ENCODE measurements around the gene PLS1.
A peak's percentile ranks its signal among the peaks of the same experiment; 100 is the strongest.
"Not testable (repeated sequence)": the region's sequence is repeated elsewhere in the genome, so short reads cannot be mapped to it uniquely, and the experiment has no call there.

Gene PLS1

DNA sequence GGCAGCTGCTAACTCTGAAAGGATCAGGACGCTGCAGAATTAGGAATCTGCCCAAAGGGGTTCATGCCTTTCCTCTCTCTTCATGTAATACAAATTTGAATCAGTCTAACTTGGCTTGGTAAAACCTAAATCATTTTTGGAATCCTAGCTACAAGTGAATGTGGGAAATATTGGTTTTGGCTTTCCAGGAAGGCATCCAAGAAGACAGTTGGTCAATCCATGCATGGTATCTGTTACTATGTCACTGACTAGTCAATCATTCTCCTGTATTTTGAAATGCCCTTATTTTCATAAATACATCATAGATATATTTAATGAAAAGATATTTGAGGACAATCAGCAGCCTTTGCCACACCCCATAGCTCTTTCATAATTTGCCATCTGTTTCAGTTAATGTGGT, 7.5 kb upstream of the PLS1 start:
- no peak for DNase-seq (ENCODE audit: low read depth, low spot score)
- no peak overlapping the region for H3K4me3 ChIP-seq (ENCODE audit: low read length)

DNA sequence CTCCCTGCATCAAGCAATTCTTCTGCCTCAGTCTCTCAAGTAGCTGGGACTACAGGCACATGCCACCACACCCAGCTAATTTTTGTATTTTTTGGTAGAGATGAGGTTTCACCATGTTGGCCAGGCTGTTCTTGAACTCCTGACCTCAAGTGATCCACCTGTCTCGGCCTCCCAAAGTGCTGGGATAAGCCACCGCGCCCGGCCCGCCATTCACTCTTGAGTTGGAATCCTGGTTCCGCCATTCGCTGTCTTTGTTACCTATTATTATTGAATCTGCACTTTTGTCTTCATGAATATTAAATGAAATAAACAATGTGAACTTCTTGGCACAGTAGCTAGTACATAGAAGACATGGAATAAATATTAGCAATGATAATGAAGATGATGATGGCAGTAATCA, 3.9 kb upstream of the PLS1 start:
- not testable (repeated sequence) for DNase-seq (ENCODE audit: low read depth, low spot score); H3K4me3 ChIP-seq (ENCODE audit: low read length)

DNA sequence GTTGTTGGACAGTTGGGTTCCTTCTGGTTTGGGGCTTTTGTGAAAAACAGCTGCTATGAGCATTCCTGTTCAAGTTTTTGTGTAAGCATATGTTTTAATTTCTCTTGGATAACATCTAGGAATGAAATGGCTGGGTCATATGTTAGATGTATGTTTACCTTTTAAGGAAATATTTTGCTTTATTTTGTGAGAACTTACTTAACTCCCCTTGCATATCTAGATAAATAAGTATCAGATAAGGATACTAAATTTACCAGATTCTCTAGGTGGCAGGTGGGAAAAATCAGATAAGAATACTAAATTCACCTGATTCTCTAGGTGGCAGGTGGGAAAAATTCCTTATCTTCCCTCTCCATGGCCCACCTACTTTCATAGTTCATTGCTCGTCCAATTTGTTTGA, 1.1 kb upstream of the PLS1 start:
- DNase-seq (ENCODE audit: low read depth, low spot score) = no peak

DNA sequence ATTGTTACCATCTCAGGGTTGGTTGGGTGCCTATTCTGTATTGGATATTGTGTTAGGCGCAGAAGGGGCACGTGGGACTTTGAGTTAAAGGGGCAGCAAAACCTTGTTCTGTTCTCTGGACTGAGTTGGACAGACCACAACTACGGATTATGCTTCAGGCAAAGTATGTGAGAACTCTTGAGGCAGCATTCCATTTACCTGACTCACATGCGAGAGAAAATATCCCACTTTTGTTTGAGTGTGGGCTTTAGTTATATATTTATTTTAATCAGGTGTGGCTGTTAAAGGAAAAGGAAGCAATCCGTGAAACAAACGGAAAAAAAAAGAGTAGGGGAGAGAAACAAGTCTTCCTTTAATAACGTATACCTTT, 627 bp upstream of the PLS1 start:
- peak overlapping the region; percentile 68 for H3K4me3 ChIP-seq (ENCODE audit: low read length)
- no peak for DNase-seq (ENCODE audit: low read depth, low spot score)

More for the DNA sequence above, 1.1 kb upstream of the PLS1 start:
- no peak overlapping the region; the same call in 1 of the 2 replicates for H3K4me3 ChIP-seq (ENCODE audit: low read length)

DNA sequence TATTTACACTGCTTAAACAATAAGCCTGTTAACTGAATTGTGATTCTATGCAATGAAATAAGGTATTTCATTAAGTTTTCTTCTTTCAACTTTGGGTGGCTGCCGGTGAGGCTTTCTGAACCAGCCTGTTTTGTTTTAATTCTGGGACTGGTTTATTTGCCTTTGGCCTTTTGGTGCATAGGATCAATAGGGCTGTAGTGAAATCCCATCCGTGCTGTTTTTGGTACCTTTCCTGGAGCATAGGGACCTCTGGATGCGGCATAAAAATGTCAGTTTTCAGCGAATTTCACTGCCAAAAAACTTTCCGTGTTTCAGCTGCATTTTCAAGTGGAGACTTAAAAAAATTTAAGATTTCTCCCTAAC, 514 bp downstream of the PLS1 start:
- no peak for DNase-seq (ENCODE audit: low read depth, low spot score)
- peak overlapping the region; percentile 68 for H3K4me3 ChIP-seq (ENCODE audit: low read length)

DNA sequence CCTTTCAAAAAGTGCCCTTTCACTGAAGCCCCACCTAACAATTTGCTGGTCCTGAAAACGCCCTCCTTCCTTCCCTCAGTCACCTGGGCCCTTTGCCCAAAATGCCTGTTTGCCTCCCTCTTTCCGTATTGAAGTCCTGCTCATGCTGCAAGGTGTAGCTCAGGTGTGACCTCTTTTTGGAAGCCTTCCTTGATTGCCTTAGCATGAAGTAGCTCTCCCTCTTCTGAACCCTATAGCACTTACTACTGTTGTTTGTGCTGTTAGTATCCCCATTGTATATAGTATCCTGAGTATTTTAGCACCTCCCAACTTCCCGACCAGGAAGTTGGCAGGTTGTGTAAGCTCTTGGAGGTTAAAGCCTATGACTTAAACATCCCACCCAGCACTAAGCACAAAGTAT, 1.7 kb downstream of the PLS1 start:
- DNase-seq (ENCODE audit: low read depth, low spot score) = no peak
- no peak overlapping the region for H3K4me3 ChIP-seq (ENCODE audit: low read length)

DNA sequence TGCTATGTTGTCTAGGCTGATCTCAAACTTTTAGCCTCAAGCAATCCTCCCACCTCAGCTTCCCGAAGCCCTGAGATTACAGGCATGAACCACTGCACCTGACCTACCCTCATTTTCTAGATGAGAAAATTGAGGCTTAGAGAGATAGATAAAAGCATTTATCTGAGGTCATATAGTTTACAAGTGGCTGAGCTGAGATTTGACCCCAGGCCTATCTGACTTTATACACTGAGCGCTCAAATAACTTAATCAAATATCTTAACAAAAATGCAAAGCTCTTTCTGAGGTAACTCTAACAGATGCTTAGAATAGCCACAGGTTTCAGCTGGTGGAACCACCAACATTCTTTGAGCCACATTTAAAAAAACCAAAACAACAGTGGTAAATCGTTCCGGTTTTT, 5.5 kb downstream of the PLS1 start:
- no peak overlapping the region for H3K4me3 ChIP-seq (ENCODE audit: low read length)
- DNase-seq (ENCODE audit: low read depth, low spot score) = no peak

DNA sequence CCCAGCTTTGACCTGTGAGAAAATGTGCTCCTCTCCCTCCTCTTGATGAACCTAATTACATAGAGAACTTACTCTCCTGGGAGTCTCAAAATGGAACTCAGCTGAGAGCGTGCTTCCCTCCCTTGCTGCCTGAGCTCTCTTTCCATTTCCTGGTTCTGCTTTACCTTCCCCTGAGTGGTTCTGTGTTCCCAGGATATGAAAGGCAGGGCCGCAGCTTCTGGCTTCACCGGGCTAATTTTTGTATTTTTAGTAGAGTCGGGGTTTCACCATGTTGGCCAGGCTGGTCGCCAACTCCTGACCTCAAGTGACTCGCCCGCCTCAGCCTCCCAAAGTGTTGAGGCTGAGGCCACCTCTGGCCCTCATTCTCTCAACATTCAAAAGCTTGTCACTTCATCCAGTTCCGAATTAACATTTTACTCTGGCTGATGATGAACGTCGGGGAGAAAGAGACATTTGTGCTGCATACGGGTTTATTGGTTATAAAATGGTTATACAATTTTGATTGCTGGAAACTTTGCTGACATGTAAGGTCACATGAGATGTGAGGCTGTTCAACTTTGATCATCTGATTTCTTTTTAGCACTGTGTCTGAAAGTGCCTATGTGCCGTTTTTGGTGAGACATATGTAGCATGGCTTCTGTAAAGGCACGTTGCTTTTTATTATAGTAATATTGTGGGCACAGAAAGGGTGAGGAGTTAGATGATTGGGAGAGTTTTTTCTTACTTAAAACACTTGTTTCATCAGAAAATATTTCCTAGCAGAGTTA, 6.6 kb downstream of the PLS1 start:
- H3K4me3 ChIP-seq (ENCODE audit: low read length) = no peak overlapping the region
- no peak for DNase-seq (ENCODE audit: low read depth, low spot score)

DNA sequence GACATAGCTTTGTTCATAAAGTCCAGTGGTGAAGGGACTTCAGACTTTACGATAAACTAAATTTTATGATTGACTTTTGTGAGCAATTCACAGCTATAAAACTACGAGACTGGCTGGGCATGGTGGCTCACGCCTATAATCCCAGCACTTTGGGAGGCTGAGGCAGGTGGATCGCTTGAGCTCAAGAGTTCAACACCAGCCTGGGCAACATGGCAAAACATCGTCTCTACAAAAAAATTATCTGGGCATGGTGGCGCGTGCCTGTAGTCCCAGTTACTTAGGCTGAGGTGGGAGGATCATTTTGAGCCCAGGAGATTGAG, 7.2 kb downstream of the PLS1 start:
- H3K4me3 ChIP-seq (ENCODE audit: low read length); DNase-seq (ENCODE audit: low read depth, low spot score): not testable (repeated sequence)

DNA sequence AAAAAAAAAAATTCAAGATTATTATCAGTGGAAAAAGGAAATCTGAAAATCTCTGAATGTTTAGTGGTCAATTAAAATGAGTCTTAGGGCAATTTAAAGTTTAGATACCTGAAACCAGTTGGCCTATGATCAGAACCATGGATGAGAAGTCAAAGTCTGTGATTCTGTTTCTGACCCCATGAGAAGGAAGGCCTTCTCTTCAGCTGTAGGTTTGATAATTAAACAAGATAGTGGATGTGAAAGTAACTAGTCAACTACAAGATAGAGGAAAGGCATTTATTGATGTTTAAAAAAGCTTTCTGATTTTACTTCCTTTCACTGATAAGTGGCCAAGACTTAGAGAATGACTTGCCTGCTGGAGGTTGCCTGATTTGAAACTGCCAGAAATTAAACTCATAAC, 8.7 kb downstream of the PLS1 start:
- DNase-seq (ENCODE audit: low read depth, low spot score) = no peak
- H3K4me3 ChIP-seq (ENCODE audit: low read length) = no peak overlapping the region

DNA sequence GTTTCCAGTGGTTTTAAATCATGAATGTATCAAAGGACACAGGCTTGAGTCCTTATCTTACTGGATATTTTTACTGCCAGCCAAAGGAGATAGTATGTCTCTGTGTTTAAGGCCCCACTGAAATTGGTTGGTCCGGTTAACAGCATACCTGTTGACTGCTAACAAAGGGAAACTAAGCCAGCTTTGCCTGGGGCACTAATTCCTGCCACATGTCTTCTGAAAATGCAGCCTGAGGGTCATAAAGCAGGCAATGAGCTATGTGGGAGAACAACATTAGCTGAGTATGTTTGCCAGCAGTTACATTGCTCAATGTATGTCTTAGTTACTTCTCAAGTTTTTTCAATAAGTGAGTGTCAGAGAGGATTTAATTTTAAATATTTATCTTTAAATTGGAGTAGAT, 12.4 kb downstream of the PLS1 start:
- no peak overlapping the region for H3K4me3 ChIP-seq (ENCODE audit: low read length)
- DNase-seq (ENCODE audit: low read depth, low spot score) = no peak

DNA sequence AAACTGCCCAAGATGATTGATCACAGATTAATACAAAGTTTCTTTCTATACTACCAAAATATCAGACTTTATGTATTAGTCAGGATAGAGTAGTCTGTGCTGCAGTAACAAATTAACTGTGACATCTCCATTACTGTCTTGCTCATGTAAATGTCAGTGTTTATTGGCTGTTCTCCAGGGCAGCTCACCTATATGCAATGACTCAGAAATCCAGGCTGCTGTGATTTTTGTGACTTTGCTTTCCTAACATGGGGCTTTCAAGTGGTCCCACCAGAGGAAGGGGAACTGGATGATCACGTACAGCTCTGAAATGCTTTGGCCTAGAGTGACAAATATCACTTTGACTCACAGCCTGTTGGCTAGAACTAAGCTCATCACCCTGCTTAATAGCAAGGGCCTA, 12.9 kb downstream of the PLS1 start:
- H3K4me3 ChIP-seq (ENCODE audit: low read length) = no peak overlapping the region
- DNase-seq (ENCODE audit: low read depth, low spot score) = no peak

DNA sequence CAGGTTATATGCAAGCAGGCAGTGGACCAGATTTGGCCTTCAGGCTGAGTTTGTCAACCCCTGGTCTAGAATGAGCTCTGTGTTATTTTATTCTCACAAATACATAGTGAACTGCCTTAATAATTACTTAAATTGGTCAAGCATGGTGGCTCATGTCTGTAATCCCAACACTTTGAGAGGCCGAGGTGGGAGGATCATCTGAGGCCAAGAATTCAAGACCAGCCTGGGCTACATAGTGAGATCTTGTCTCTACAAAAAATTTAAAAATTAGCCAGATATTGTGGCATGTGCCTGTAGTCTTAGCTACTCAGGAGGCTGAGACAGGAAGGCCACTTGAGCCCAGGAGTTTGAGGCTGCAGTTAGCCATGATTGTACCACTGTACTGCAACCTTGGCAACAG, 15.0 kb downstream of the PLS1 start:
- no peak for DNase-seq (ENCODE audit: low read depth, low spot score)
- no peak overlapping the region for H3K4me3 ChIP-seq (ENCODE audit: low read length)

DNA sequence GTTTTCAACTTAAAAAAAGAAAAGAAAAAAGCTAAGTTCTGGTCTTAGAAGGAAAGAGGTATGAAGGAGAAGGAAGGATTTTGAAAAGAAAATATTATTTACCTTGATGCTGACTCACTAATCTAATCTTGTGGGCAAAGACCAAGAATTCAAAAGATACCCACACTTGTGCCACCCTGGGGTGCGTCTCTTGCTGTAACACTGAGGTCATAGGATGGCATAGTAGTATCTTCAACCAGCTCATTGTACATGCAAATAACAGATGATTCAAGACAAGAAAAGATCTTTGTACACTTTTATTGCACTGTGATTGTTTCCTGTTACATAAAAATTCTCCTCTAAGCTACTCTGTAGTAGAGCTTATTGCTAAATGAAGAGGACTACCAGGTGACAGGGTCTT, 17.3 kb downstream of the PLS1 start:
- no peak overlapping the region for H3K4me3 ChIP-seq (ENCODE audit: low read length)
- DNase-seq (ENCODE audit: low read depth, low spot score) = no peak

DNA sequence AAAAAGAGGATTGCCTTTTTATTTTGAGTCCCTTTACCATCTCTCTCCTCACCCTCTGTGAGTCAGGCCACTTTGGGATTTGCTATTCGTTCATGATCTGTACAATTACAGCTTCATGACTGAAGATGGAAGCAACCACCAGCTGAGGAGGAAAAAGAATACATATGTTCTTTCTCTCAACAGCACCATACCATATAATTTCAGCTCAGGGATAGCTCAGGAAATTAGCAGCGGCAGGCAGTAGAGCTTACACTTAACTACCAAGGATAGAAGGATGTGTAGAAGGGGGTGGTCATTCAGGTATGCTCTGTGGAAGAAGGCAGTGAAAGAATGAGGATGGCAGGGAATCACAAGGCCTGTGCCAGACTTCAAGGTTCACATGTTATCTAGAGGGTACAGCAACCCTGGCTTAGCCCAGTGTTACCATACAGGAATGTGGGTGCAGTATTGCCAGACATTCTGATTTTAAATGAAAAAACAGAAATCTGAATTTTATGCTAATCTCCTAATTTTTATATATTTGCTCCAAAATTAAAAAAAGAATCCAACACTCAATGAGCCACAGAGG, 17.9 kb downstream of the PLS1 start:
- no peak for DNase-seq (ENCODE audit: low read depth, low spot score)
- no peak overlapping the region for H3K4me3 ChIP-seq (ENCODE audit: low read length)

DNA sequence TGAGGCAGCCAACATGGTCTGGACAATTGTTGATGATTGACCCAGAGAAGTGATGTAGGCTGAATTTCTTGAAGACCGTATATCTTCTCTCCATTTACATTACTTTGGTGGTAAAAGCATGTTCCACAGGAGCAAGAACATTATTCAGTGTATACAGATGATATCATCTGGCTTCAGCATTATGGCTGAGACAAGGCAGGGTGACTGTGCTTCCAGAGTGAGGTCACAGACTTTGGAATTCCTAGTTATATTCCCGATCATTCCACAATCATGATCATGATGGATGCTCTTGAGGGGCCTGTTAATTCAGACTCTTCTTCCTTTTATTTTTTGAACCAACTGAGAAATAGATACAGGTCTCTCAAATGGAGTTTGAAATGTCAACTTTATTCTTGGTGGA, 19.0 kb downstream of the PLS1 start:
- H3K4me3 ChIP-seq (ENCODE audit: low read length) = no peak overlapping the region
- no peak for DNase-seq (ENCODE audit: low read depth, low spot score)

DNA sequence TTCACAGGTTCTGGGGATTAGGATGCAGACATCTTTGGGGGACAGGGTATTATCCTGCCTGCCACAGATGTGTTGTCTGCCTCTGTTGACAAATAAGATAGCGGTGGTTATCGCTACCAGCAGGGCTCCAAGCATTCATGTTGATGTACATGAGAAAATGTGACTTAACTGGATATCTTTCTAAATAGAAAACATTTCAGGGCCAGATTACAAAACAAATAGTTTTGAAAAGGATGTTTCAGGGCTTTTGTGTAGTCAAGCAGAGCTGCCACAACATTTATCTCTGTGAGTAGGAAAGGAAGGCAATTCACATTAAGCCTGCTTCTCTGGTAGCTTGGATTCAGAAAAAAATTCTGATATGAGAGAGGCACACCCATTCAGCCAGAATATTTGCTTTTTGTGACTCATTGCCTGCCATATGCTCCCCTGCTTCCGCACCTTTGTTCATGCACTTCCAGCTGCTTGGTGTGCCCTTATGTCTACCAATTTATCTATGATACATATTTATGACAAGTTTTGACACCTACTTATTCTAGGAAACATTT, 22.8 kb downstream of the PLS1 start:
- DNase-seq (ENCODE audit: low read depth, low spot score) = no peak
- H3K4me3 ChIP-seq (ENCODE audit: low read length) = no peak overlapping the region

DNA sequence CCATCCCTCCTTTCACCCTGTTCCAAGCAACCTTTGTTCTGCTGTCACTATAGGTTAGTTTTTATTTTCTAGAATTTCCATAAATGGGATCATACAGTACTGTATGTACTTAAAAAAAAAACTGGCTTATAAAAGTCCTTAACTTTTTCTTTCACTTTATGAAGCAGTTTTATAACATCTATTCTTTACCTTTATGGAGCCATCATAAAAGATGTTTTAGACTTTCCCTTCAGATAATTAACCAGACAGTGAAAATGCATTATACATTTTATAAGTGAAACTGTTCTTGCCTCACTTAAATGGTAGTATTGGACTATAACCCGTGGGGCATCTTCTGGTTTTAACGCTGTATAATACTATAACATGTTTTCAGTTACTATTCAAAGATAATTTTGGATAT, 26.2 kb downstream of the PLS1 start:
- DNase-seq (ENCODE audit: low read depth, low spot score) = no peak
- H3K4me3 ChIP-seq (ENCODE audit: low read length) = no peak overlapping the region

DNA sequence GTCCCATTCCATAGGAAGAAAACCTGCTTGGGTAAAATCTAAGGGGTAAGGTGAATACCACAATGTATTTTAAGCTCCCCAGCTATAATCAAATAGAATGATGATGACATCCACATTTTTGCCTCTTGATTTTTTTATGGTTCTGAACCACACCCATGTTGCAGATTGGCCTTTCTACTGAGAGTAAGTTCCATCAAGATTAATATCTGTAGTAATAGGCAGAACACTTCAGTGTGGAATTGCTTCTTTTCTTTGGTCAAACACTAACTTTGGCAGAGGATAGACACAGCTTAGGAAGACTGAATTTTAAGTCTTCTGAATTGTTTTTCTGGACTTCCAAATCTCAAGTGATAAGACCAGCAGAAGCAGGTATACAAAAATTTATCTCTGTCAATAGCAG, 27.0 kb downstream of the PLS1 start:
- DNase-seq (ENCODE audit: low read depth, low spot score) = no peak
- no peak overlapping the region for H3K4me3 ChIP-seq (ENCODE audit: low read length)

DNA sequence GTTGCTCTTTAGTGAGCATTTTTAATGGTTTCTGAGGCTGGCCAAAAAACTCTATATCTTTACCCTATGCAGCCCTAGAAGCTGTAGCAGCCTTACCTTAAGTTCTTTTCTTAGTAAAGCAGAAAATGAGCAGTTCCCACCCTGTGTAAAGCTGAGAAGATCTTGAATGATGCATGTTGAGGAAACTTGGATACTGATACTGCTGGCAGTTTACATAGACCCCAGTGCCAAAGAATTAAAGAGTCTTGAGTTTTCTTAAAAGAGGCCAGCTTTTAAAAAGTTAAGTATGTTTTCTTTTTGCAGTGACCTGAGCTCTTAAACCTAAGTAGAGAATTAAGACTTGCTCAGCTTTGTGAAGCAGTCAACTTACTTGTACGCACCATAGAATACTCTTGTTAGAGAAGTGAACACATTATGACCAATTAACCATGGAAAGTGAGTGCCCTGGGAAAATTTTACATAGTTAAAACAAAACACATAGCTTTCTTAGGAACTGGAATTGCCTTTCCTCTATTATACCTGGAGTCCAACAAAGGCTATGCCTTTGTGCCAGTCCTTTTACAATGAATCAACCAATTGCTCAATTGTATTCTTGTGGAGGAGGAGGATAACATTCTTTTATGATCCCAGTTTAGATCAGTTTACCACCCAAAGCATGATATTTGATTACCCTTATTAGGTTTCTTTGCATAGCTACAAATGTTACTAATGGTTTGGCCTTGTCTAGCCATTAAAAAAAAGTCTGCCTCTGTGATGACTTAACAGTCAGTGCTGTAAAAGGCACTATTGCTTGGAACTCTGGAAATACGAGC, 28.4 kb downstream of the PLS1 start:
- no peak overlapping the region for H3K4me3 ChIP-seq (ENCODE audit: low read length)
- DNase-seq (ENCODE audit: low read depth, low spot score) = no peak

DNA sequence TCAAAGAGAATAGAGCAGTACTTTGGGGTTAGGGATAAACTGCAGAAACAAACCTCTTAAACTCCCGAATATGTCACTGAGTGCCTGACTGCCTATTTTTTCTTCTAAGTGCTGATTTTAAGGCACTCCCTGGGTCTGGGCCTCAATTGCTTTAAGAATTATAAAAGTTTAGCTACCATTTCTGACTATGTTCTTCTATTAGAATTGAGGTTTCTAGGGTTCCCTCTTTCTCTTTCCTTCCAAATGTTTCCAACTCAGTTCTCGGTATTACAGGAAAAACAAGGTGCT, 28.9 kb downstream of the PLS1 start:
- no peak overlapping the region for H3K4me3 ChIP-seq (ENCODE audit: low read length)
- no peak for DNase-seq (ENCODE audit: low read depth, low spot score)
